Testis (tissue), 2 donors: ENCODE measurements around the gene ZAP70.

Experiments used
- CTCF ChIP-seq, 3 experiments: fragments of 450-650 bp in 2 of 3; fragments of 200-600 bp in 1 of 3; sonication (generic) in 1 of 3; IDR thresholded peaks; one replicate each; pipeline ENCODE4 v1.5.1; 2016 to 2019; ENCODE audit warnings: antibody characterized with exemption in 3 of 3, mild to moderate bottlenecking in 2 of 3, moderate library complexity in 1 of 3
- POLR2A ChIP-seq: fragments of 450-650 bp; IDR thresholded peaks from one replicate; pipeline ENCODE4 v1.6.1; 2017; ENCODE audit warnings: antibody characterized with exemption, mild to moderate bottlenecking, moderate library complexity

- TF ChIP-seq CTCF (IDR thresholded peaks at IDR 0.05) (no peak), POLR2A (no peak)
Measured at GRCh38 chr2:97747716-97748115, 34.3 kb downstream of the ZAP70 start.
